Measurements from ENCODE around the gene PHAF1. TPM values are rescaled to one million over a fixed set of nuclear protein-coding genes. Genes with fewer than 3 reads are reported as not detected.

The PHAF1 gene
- total RNA-seq (10 to 100 TPM; 20.2 to 21.2 TPM), polyA plus RNA-seq (14.7 TPM)

GRCh38 chr16:67109407-67110135, at the start of gene PHAF1:
PHAF1 (plus strand) TSS chr16:67109941; CDS start chr16:67110176, 235 bp downstream.
- POLR2A ChIA-PET: interaction anchor here (0.5 to 0.6 kb wide), 2 partner anchors 16 to 52 kb away, joined by 3 to 5 read pairs; no protein-coding TSS in a partner anchor
- no peaks in the 10 kb centered on the region for H3K9me3 ChIP-seq (ENCODE audit: low read length)
- H3K4me1 Mint-ChIP-seq: peaks cover 26 to 43% (median 34%) of the 10 kb centered on the region in 3 donors
- CTCF ChIA-PET: interaction anchor here (1.3 kb wide), 1 partner anchor 46 kb away, joined by 3 read pairs; no protein-coding TSS in a partner anchor
- no peaks in the 10 kb centered on the region for H3K27me3 ChIP-seq (ENCODE audit: insufficient read depth, low read length, poor library complexity, severe bottlenecking)
- peak within 1 kb of the TSS; percentile 92 to 97 (median 93) for H3K4me3 Mint-ChIP-seq
- H3K4me1 ChIP-seq (ENCODE audit: insufficient read depth, low read length): peaks cover 25% of the 10 kb centered on the region
- peaks cover 0 to 20% (median 0%) of the 10 kb centered on the region in 3 donors for H3K36me3 Mint-ChIP-seq
- peak; percentile 94 to 97 (median 96) for DNase-seq
- no peaks in the 10 kb centered on the region for H3K9me3 Mint-ChIP-seq
- H3K27me3 Mint-ChIP-seq: no peaks in the 10 kb centered on the region
- H3K27ac ChIP-seq (ENCODE audit: low read depth, low read length): peak within 1 kb of the TSS; percentile 69
- H3K36me3 ChIP-seq (ENCODE audit: insufficient read depth, low read length): no peaks in the 10 kb centered on the region
- H3K4me3 ChIP-seq (ENCODE audit: low read length): peak within 1 kb of the TSS; percentile 99
- peak within 1 kb of the TSS; percentile 86 to 95 (median 88) for H3K27ac Mint-ChIP-seq

DNA sequence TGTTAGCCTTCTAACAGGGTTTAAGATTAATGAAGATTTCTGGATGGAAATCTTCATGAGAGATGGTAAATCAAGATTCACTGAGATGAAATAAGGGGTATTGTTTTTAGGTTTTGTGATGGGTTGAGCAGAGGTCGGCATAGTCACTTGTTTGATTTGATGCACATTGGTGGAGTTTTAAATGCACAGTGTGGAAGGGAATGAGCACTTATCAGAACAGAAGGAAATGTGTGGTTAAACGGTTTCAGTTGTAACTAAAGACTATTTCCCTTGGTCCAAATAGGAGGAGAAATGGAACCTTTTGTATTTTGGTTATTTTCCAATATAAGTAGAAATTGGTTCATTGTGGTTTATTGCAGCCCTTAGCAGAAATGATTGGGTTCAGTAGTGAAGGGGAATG, 46.7 kb upstream of the PHAF1 start:
- ChIA-PET POLR2A (no interaction called here), CTCF (no interaction called here)
- Mint-ChIP-seq H3K4me3 (peak overlapping the region in 1 of 7 donors; percentile 6), H3K9me3 (no peaks in the 10 kb centered on the region), H3K27me3 (no peaks in the 10 kb centered on the region), H3K4me1 (peaks cover 20 to 36% (median 32%) of the 10 kb centered on the region in 3 donors), H3K36me3 (peaks cover 0 to 34% (median 2%) of the 10 kb centered on the region in 3 donors), H3K27ac (peak overlapping the region in 5 of 8 donors; percentile 1 to 35 (median 4))
- H3K27ac ChIP-seq (ENCODE audit: low read depth, low read length): no peak overlapping the region
- H3K4me1 ChIP-seq (ENCODE audit: insufficient read depth, low read length): peaks cover 4% of the 10 kb centered on the region
- no peak overlapping the region for H3K4me3 ChIP-seq (ENCODE audit: low read length)
- DNase-seq: no peak
- H3K27me3 ChIP-seq (ENCODE audit: insufficient read depth, low read length, poor library complexity, severe bottlenecking): no peaks in the 10 kb centered on the region
- H3K36me3 ChIP-seq (ENCODE audit: insufficient read depth, low read length): peaks cover 14% of the 10 kb centered on the region
- H3K9me3 ChIP-seq (ENCODE audit: low read length): no peaks in the 10 kb centered on the region

DNA sequence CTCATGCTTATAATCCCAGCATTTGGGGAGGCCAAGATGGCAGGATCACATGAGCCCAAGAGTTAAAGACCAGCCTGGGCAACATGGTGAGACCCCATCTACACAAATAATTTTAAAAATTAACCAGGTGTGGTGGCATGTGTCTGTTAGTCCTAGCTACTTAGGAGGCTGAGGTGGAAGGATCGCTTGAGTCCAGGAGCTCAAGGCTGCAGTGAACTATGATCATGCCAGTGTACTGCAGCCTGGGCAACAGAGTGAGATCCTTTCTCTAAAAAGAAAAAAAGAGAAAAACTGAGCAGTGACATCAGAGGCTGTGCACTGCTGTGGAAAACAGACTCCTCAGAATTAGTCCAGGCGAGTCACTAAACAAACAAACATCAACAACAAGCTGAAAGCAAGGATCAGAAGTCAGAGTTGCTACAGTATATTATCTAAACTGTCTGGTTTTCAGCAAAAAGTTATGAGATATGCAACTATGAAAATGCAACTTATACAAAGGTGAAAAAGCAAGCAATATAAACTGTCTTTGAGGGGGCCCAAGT, 41.5 kb upstream of the PHAF1 start:
- H3K4me3 ChIP-seq (ENCODE audit: low read length): no peak overlapping the region
- peaks cover 0 to 8% (median 5%) of the 10 kb centered on the region in 3 donors for H3K4me1 Mint-ChIP-seq
- H3K9me3 Mint-ChIP-seq: no peaks in the 10 kb centered on the region
- CTCF ChIA-PET: interaction anchor here (1.3 kb wide), 1 partner anchor 87 kb away, joined by 3 read pairs; no protein-coding TSS in a partner anchor
- peaks cover 0 to 50% (median 1%) of the 10 kb centered on the region in 3 donors for H3K36me3 Mint-ChIP-seq
- H3K27ac Mint-ChIP-seq: no peak overlapping the region
- H3K27me3 Mint-ChIP-seq: no peaks in the 10 kb centered on the region
- no peak overlapping the region for H3K4me3 Mint-ChIP-seq
- peaks cover 19% of the 10 kb centered on the region for H3K36me3 ChIP-seq (ENCODE audit: insufficient read depth, low read length)
- H3K27me3 ChIP-seq (ENCODE audit: insufficient read depth, low read length, poor library complexity, severe bottlenecking): no peaks in the 10 kb centered on the region
- no peak overlapping the region for H3K27ac ChIP-seq (ENCODE audit: low read depth, low read length)
- H3K9me3 ChIP-seq (ENCODE audit: low read length): no peaks in the 10 kb centered on the region
- POLR2A ChIA-PET: no interaction called here
- no peaks in the 10 kb centered on the region for H3K4me1 ChIP-seq (ENCODE audit: insufficient read depth, low read length)
- no peak for DNase-seq

DNA sequence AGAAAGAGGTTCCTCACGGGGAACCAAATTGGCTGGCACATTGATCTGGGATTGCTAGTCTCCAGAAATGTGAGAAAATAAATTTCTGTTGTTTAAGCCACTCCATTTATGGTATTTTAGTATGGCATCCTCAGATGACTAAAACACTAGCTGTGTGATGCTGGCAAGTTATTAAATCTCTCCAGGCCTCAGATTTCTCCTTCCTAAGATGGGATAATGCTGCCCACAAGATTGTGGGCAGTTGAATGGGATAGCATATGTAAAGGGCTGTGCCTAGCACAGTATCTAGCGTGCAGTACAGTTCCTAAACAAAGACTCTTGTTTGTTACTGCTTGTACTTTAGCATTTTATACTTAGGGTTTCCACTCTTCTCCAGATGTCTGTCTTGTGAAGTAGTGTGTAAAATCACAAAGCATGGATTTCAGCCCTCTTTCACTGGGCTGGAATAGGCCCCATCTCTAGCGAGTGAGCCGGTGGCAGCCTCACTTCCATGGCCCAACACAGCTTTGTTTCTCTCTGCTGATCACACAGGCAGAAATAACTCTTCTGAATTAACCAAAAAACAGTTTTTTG, 38.2 kb upstream of the PHAF1 start:
- H3K4me1 Mint-ChIP-seq: peaks cover 0 to 1% (median 0%) of the 10 kb centered on the region in 3 donors
- no peaks in the 10 kb centered on the region for H3K27me3 ChIP-seq (ENCODE audit: insufficient read depth, low read length, poor library complexity, severe bottlenecking)
- no peak overlapping the region for H3K4me3 Mint-ChIP-seq
- CTCF ChIA-PET: no interaction called here
- no peaks in the 10 kb centered on the region for H3K27me3 Mint-ChIP-seq
- POLR2A ChIA-PET: no interaction called here
- no peak for DNase-seq
- peaks cover 0 to 61% (median 7%) of the 10 kb centered on the region in 3 donors for H3K36me3 Mint-ChIP-seq
- H3K9me3 ChIP-seq (ENCODE audit: low read length): no peaks in the 10 kb centered on the region
- H3K9me3 Mint-ChIP-seq: no peaks in the 10 kb centered on the region
- H3K4me3 ChIP-seq (ENCODE audit: low read length): no peak overlapping the region
- no peaks in the 10 kb centered on the region for H3K4me1 ChIP-seq (ENCODE audit: insufficient read depth, low read length)
- peaks cover 22% of the 10 kb centered on the region for H3K36me3 ChIP-seq (ENCODE audit: insufficient read depth, low read length)
- no peak overlapping the region for H3K27ac ChIP-seq (ENCODE audit: low read depth, low read length)
- H3K27ac Mint-ChIP-seq: peak overlapping the region in 3 of 8 donors; percentile 7 to 54 (median 32)

DNA sequence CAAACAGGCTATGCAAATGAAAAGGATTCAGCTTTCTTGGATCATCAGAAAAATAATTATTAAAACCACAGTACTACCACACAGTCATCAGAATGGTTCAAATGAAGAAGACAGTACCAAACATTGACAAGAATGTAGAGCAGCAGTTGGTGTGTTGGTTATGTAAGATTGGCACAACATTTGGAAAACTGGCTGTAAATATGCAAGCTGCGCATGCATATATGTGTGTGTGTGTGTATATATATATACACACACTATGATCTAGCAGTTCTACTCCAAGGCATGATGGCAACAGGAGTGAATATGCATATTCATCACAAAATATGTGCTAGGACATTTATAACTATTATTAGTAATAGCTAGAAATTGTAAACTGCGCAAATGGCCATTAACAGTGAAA, 34.4 kb upstream of the PHAF1 start:
- Mint-ChIP-seq H3K4me3 (no peak overlapping the region), H3K4me1 (peaks cover 4 to 9% (median 4%) of the 10 kb centered on the region in 3 donors), H3K27ac (peak overlapping the region in 1 of 8 donors; percentile 78), H3K27me3 (no peaks in the 10 kb centered on the region), H3K9me3 (no peaks in the 10 kb centered on the region), H3K36me3 (peaks cover 0 to 49% (median 10%) of the 10 kb centered on the region in 3 donors)
- Histone ChIP-seq H3K9me3 (ENCODE audit: low read length) (no peaks in the 10 kb centered on the region), H3K27ac (ENCODE audit: low read depth, low read length) (no peak overlapping the region), H3K4me3 (ENCODE audit: low read length) (no peak overlapping the region), H3K4me1 (ENCODE audit: insufficient read depth, low read length) (no peaks in the 10 kb centered on the region), H3K27me3 (ENCODE audit: insufficient read depth, low read length, poor library complexity, severe bottlenecking) (no peaks in the 10 kb centered on the region), H3K36me3 (ENCODE audit: insufficient read depth, low read length) (peaks cover 8% of the 10 kb centered on the region)
- ChIA-PET POLR2A (no interaction called here), CTCF (interaction anchor here (1.1 to 1.9 kb wide), 2 partner anchors 25 to 31 kb away, joined by 3 to 7 read pairs; no protein-coding TSS in a partner anchor)
- no peak for DNase-seq

DNA sequence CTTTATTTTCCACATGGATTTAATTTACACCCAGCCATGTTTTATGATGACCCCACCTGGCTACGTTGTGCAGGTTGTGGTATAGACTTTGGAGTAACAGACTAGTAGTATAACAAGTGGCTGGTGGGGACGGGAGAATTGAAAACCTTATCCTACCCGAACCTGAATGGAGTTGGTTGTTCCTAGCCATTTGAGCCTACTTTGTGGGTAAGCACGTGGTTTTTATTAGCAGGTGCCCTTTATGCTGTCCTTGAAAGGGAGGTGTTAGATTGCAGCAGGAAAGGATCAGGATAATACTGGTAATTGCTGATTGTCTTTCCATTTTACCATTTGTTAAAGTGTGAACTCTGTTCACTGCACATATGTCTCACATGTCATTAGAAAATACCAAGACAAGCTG, 31.9 kb upstream of the PHAF1 start:
- peaks cover 5 to 17% (median 17%) of the 10 kb centered on the region in 3 donors for H3K4me1 Mint-ChIP-seq
- H3K27ac ChIP-seq (ENCODE audit: low read depth, low read length): no peak overlapping the region
- CTCF ChIA-PET: no interaction called here
- H3K4me1 ChIP-seq (ENCODE audit: insufficient read depth, low read length): no peaks in the 10 kb centered on the region
- H3K9me3 Mint-ChIP-seq: no peaks in the 10 kb centered on the region
- peaks cover 7% of the 10 kb centered on the region for H3K36me3 ChIP-seq (ENCODE audit: insufficient read depth, low read length)
- no peaks in the 10 kb centered on the region for H3K27me3 Mint-ChIP-seq
- H3K27ac Mint-ChIP-seq: peak overlapping the region in 1 of 8 donors; percentile 12
- H3K27me3 ChIP-seq (ENCODE audit: insufficient read depth, low read length, poor library complexity, severe bottlenecking): no peaks in the 10 kb centered on the region
- no peak overlapping the region for H3K4me3 Mint-ChIP-seq
- H3K36me3 Mint-ChIP-seq: peaks cover 0 to 44% (median 10%) of the 10 kb centered on the region in 3 donors
- no peak for DNase-seq
- H3K4me3 ChIP-seq (ENCODE audit: low read length): no peak overlapping the region
- POLR2A ChIA-PET: no interaction called here
- no peaks in the 10 kb centered on the region for H3K9me3 ChIP-seq (ENCODE audit: low read length)

DNA sequence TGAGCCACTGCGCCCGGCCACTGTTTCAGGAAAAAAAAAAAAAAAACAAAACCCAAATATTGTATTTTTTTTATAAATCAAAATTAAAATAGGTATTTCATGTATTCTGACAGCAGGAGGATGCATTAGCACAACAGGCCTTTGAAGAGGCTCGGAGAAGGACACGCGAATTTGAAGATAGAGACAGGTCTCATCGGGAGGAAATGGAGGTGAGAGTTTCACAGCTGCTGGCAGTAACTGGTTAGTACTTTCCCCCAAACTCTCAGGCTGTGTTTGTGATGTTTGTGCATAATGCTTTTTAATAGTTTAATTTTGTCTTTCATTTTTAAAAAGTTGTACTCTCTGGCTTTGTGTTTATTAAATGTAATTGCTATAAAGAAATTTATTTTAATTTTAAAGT, 27.6 kb upstream of the PHAF1 start:
- DNase-seq: no peak
- Histone ChIP-seq H3K36me3 (ENCODE audit: insufficient read depth, low read length) (no peaks in the 10 kb centered on the region), H3K27ac (ENCODE audit: low read depth, low read length) (no peak overlapping the region), H3K4me1 (ENCODE audit: insufficient read depth, low read length) (no peaks in the 10 kb centered on the region), H3K27me3 (ENCODE audit: insufficient read depth, low read length, poor library complexity, severe bottlenecking) (no peaks in the 10 kb centered on the region), H3K9me3 (ENCODE audit: low read length) (no peaks in the 10 kb centered on the region), H3K4me3 (ENCODE audit: low read length) (no peak overlapping the region)
- ChIA-PET POLR2A (no interaction called here), CTCF (no interaction called here)
- Mint-ChIP-seq H3K4me3 (no peak overlapping the region), H3K36me3 (peaks cover 0 to 41% (median 8%) of the 10 kb centered on the region in 3 donors), H3K27ac (no peak overlapping the region), H3K4me1 (peaks cover 8 to 26% (median 22%) of the 10 kb centered on the region in 3 donors), H3K9me3 (no peaks in the 10 kb centered on the region), H3K27me3 (no peaks in the 10 kb centered on the region)

DNA sequence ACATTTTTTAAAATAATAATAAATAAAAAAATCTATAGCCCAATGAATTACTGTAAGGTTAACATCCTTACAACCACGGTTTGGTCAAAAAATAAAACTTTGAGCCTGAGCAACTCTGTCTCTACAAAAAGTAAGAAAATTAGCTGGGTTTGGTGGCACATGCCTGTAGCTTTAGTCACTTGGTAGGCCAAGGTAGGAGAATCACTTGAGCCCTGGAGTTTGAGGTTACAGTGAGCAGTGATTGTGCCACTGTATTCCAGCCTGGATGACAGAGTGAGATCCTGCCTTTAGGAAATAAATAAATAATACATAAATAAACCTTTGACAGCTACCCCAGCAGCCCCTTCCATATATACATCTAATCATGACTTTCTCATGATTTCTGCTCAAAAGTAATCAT, 26.9 kb upstream of the PHAF1 start:
- no peak for DNase-seq
- no peaks in the 10 kb centered on the region for H3K27me3 ChIP-seq (ENCODE audit: insufficient read depth, low read length, poor library complexity, severe bottlenecking)
- ChIA-PET CTCF (interaction anchor here (1.4 kb wide), 1 partner anchor 72 kb away, joined by 3 read pairs; no protein-coding TSS in a partner anchor), POLR2A (interaction anchor here (0.7 kb wide), 1 partner anchor 97 kb away, joined by 3 read pairs; no protein-coding TSS in a partner anchor)
- no peaks in the 10 kb centered on the region for H3K4me1 ChIP-seq (ENCODE audit: insufficient read depth, low read length)
- peaks cover 5% of the 10 kb centered on the region for H3K36me3 ChIP-seq (ENCODE audit: insufficient read depth, low read length)
- peaks cover 8 to 23% (median 22%) of the 10 kb centered on the region in 3 donors for H3K4me1 Mint-ChIP-seq
- no peaks in the 10 kb centered on the region for H3K9me3 ChIP-seq (ENCODE audit: low read length)
- no peaks in the 10 kb centered on the region for H3K9me3 Mint-ChIP-seq
- no peak overlapping the region for H3K4me3 Mint-ChIP-seq
- peaks cover 0 to 38% (median 5%) of the 10 kb centered on the region in 3 donors for H3K36me3 Mint-ChIP-seq
- no peak overlapping the region for H3K4me3 ChIP-seq (ENCODE audit: low read length)
- no peak overlapping the region for H3K27ac Mint-ChIP-seq
- H3K27me3 Mint-ChIP-seq: no peaks in the 10 kb centered on the region
- no peak overlapping the region for H3K27ac ChIP-seq (ENCODE audit: low read depth, low read length)
